ENCODE data around the gene PLXNA4. TPM values are rescaled to one million over a fixed set of nuclear protein-coding genes. Genes with fewer than 3 reads are reported as not detected.
A peak's percentile ranks its signal among the peaks of the same experiment; 100 is the strongest.

The PLXNA4 gene
- total RNA-seq, 2 donors from 2014 or later, result 24.0 to 42.7 TPM

GRCh38 chr7:132588596-132588995 lies 12.3 kb upstream of the PLXNA4 start:
- Mint-ChIP-seq H3K27ac (no peak overlapping the region), H3K4me1 (peaks cover 19% of the 10 kb centered on the region), H3K9me3 (no peaks in the 10 kb centered on the region), H3K27me3 (ENCODE audit: insufficient read depth) (peaks cover 34% of the 10 kb centered on the region), H3K4me3 (no peak overlapping the region), H3K36me3 (ENCODE audit: low read depth) (no peaks in the 10 kb centered on the region)
- Histone ChIP-seq H3K4me1 (ENCODE audit: control insufficient read depth, insufficient read depth, low read length) (peaks cover 7% of the 10 kb centered on the region), H3K27ac (ENCODE audit: low read depth, low read length) (no peak overlapping the region), H3K9me3 (ENCODE audit: control insufficient read depth, low read length) (no peaks in the 10 kb centered on the region), H3K27me3 (ENCODE audit: control insufficient read depth, insufficient read depth, low read length, poor library complexity, severe bottlenecking) (peaks cover 15% of the 10 kb centered on the region), H3K9ac (ENCODE audit: extremely low read depth, low read length, poor library complexity, severe bottlenecking) (no peak overlapping the region), H3K36me3 (ENCODE audit: control insufficient read depth, insufficient read depth, low read length) (no peaks in the 10 kb centered on the region), H3K4me3 (ENCODE audit: low read length) (no peak overlapping the region)
- DNase-seq, result no peak
- TF ChIP-seq CTCF (conservative IDR thresholded peaks at IDR 0.05), result no peak

GRCh38 chr7:132584796-132585494 lies 8.7 kb upstream of the PLXNA4 start:
- Histone ChIP-seq H3K9ac (ENCODE audit: extremely low read depth, low read length, poor library complexity, severe bottlenecking) (no peak overlapping the region), H3K27me3 (ENCODE audit: control insufficient read depth, insufficient read depth, low read length, poor library complexity, severe bottlenecking) (peaks cover 15% of the 10 kb centered on the region), H3K36me3 (ENCODE audit: control insufficient read depth, insufficient read depth, low read length) (no peaks in the 10 kb centered on the region), H3K4me3 (ENCODE audit: low read length) (no peak overlapping the region), H3K27ac (ENCODE audit: low read depth, low read length) (no peak overlapping the region), H3K9me3 (ENCODE audit: control insufficient read depth, low read length) (no peaks in the 10 kb centered on the region), H3K4me1 (ENCODE audit: control insufficient read depth, insufficient read depth, low read length) (no peaks in the 10 kb centered on the region)
- TF ChIP-seq CTCF (conservative IDR thresholded peaks at IDR 0.05), result no peak
- WGBS, 2 experiments (ENCODE audit: insufficient coverage in 1 of 2, insufficient read length in 1 of 2), result 78 to 84% methylated on average over 4 to 7 of the region's 7 CpGs
- Mint-ChIP-seq H3K9me3 (no peaks in the 10 kb centered on the region), H3K27me3 (ENCODE audit: insufficient read depth) (peaks cover 49% of the 10 kb centered on the region), H3K4me1 (peaks cover 13% of the 10 kb centered on the region), H3K4me3 (no peak overlapping the region), H3K36me3 (ENCODE audit: low read depth) (no peaks in the 10 kb centered on the region), H3K27ac (no peak overlapping the region)
- DNase-seq, result peak; percentile 28

- peak; percentile 31 for DNase-seq
- H3K27ac ChIP-seq (ENCODE audit: low read depth, low read length), result no peak overlapping the region
- H3K27me3 ChIP-seq (ENCODE audit: control insufficient read depth, insufficient read depth, low read length, poor library complexity, severe bottlenecking), result peaks cover 18% of the 10 kb centered on the region
- peaks cover 18% of the 10 kb centered on the region for H3K4me1 Mint-ChIP-seq
- no peaks in the 10 kb centered on the region for H3K36me3 Mint-ChIP-seq (ENCODE audit: low read depth)
- no peaks in the 10 kb centered on the region for H3K36me3 ChIP-seq (ENCODE audit: control insufficient read depth, insufficient read depth, low read length)
- 83 to 100% methylated on average over 1 to 4 of the region's 4 CpGs for WGBS, 2 experiments (ENCODE audit: insufficient coverage in 1 of 2, insufficient read length in 1 of 2)
- TF ChIP-seq CTCF (conservative IDR thresholded peaks at IDR 0.05), result no peak
- H3K9me3 ChIP-seq (ENCODE audit: control insufficient read depth, low read length), result no peaks in the 10 kb centered on the region
- H3K9ac ChIP-seq (ENCODE audit: extremely low read depth, low read length, poor library complexity, severe bottlenecking), result no peak overlapping the region
- no peaks in the 10 kb centered on the region for H3K9me3 Mint-ChIP-seq
- peaks cover 53% of the 10 kb centered on the region for H3K27me3 Mint-ChIP-seq (ENCODE audit: insufficient read depth)
- no peak overlapping the region for H3K4me3 Mint-ChIP-seq
- no peaks in the 10 kb centered on the region for H3K4me1 ChIP-seq (ENCODE audit: control insufficient read depth, insufficient read depth, low read length)
- H3K4me3 ChIP-seq (ENCODE audit: low read length), result no peak overlapping the region
- H3K27ac Mint-ChIP-seq, result no peak overlapping the region
Measured at GRCh38 chr7:132581431-132581830, 5.2 kb upstream of the PLXNA4 start.

Data from endodermal cell (in vitro differentiated cells).